Left hindlimb (tissue), 1 donor: ENCODE measurements around the gene NDRG2.
"Not testable (repeated sequence)": the region's sequence is repeated elsewhere in the genome, so short reads cannot be mapped to it uniquely, and the experiment has no call there.

Experiments used
- DNase-seq: peaks from one replicate; pipeline ENCODE4 v3.0.0-alpha.2; 2018

NDRG2 gene

GRCh38 chr14:21055432-21056117 lies 30.7 kb upstream of the NDRG2 start:
- DNase-seq, result no peak

- no peak for DNase-seq
Observed at GRCh38 chr14:21054768-21055145, 29.9 kb upstream of the NDRG2 start.

- no peak for DNase-seq
Observed at GRCh38 chr14:21054123-21054767, 29.4 kb upstream of the NDRG2 start.

- DNase-seq, result no peak
Observed at GRCh38 chr14:21053184-21054122, 28.6 kb upstream of the NDRG2 start.

- no peak for DNase-seq
Observed at GRCh38 chr14:21050597-21050996, 25.7 kb upstream of the NDRG2 start.

- no peak for DNase-seq
Observed at GRCh38 chr14:21049271-21049673, 24.4 kb upstream of the NDRG2 start.

GRCh38 chr14:21048638-21049037 lies 23.8 kb upstream of the NDRG2 start:
- DNase-seq, result no peak

- no peak for DNase-seq
Observed at GRCh38 chr14:21047378-21047781, 22.5 kb upstream of the NDRG2 start.

GRCh38 chr14:21043974-21044618 lies 19.2 kb upstream of the NDRG2 start:
- no peak for DNase-seq

- no peak for DNase-seq
Observed at GRCh38 chr14:21043387-21043973, 18.6 kb upstream of the NDRG2 start.

- DNase-seq, result no peak
Observed at GRCh38 chr14:21042918-21043317, 18.1 kb upstream of the NDRG2 start.

- no peak for DNase-seq
Observed at GRCh38 chr14:21041676-21042433, 17.0 kb upstream of the NDRG2 start, which contains the start of gene RNASE7. RNASE7 (plus strand) TSS chr14:21042362; CDS start chr14:21042993, 631 bp downstream.

GRCh38 chr14:21040941-21041340 lies 16.1 kb upstream of the NDRG2 start:
- not testable (repeated sequence) for DNase-seq

GRCh38 chr14:21040370-21040925 lies 15.6 kb upstream of the NDRG2 start:
- DNase-seq, result no peak

- peak; percentile 48 for DNase-seq
Observed at GRCh38 chr14:21039585-21040369, 14.9 kb upstream of the NDRG2 start.

GRCh38 chr14:21038441-21039422 lies 13.9 kb upstream of the NDRG2 start:
- DNase-seq, result peak; percentile 89

- no peak for DNase-seq
Observed at GRCh38 chr14:21037156-21037555, 12.3 kb upstream of the NDRG2 start.

- no peak for DNase-seq
Observed at GRCh38 chr14:21036751-21037150, 11.9 kb upstream of the NDRG2 start.

GRCh38 chr14:21034707-21035106 lies 9.8 kb upstream of the NDRG2 start, which contains the start of gene RNASE13:
RNASE13 (minus strand) TSS chr14:21034807; CDS start chr14:21034288, 519 bp downstream.
- no peak for DNase-seq
